ENCODE data around the gene MSX2. TPM values are rescaled to one million over a fixed set of nuclear protein-coding genes. Genes with fewer than 3 reads are reported as not detected.

The MSX2 gene
- total RNA-seq, 4 donors from 2014 or later = 0.95 to 2.1 (median 1.1) TPM

DNA sequence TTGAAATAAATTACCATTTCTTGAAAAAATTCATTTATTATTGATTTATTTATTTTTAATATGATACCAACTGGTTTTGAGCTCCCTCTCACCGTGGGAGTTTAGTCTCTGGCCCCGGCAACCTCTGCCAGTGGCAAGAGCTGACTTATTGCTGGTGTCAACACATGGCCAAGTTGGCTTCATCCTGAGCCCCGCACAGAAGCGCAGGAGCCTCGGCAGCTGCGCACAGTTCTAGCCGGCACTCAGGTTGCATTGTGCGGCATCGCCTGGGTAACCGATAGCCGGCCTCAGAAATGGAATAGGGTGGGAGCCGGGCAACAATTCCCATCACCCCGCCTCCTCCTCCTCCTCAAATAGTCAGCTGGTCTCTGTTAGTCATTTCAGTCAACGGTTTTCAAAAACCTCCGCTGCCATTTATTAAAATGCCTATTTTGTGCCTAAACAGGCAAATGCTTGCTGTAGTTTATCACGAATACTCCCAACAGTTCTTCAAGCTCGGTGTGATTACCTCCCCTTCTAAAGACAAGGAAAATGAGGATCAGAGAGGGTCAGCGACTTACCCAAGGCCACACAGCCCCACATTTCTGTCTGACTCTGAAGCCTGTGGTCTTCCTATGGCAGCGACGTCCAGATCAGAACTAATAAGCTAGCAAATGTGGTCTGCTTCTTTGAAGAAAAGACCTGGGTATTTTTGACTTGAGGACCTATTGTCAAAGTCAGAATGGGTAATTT, 15.7 kb upstream of the MSX2 start:
- TF ChIP-seq POLR2A (IDR thresholded peaks at IDR 0.05) = no peak

DNA sequence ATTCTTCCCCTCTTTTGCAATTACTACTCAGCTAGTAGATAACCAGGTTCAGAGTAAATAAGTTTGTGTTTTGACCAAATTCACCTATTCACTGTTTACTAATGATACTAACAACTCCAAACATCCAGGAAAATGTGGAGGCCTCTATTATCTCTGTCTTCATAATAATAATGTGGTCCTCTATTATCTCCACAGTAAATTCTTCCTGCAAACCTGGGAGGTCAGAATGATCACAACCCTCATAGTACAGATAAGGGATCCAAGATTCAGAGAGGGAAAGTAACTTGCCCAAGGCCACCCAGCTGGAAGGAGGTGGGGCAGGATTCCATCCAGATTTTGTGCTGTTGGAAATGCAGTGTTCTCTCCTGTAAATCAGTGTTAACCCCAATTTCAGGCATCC, 9.6 kb upstream of the MSX2 start:
- TF ChIP-seq, protein P1, sequence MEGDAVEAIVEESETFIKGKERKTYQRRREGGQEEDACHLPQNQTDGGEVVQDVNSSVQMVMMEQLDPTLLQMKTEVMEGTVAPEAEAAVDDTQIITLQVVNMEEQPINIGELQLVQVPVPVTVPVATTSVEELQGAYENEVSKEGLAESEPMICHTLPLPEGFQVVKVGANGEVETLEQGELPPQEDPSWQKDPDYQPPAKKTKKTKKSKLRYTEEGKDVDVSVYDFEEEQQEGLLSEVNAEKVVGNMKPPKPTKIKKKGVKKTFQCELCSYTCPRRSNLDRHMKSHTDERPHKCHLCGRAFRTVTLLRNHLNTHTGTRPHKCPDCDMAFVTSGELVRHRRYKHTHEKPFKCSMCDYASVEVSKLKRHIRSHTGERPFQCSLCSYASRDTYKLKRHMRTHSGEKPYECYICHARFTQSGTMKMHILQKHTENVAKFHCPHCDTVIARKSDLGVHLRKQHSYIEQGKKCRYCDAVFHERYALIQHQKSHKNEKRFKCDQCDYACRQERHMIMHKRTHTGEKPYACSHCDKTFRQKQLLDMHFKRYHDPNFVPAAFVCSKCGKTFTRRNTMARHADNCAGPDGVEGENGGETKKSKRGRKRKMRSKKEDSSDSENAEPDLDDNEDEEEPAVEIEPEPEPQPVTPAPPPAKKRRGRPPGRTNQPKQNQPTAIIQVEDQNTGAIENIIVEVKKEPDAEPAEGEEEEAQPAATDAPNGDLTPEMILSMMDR (IDR thresholded peaks at IDR 0.05 in 4 of 5, conservative IDR thresholded peaks at IDR 0.05 in 1 of 5) = no peak
- TF ChIP-seq POLR2A (IDR thresholded peaks at IDR 0.05) = no peak
- peaks cover 26 to 50% (median 44%) of the 10 kb centered on the region in 3 donors for H3K27me3 ChIP-seq

More for the DNA sequence above, 15.7 kb upstream of the MSX2 start:
- intact Hi-C loops (cut with DNase I; ENCODE audit: low total_unique reads) (no loop called here), in situ Hi-C loops (cut with MboI; ENCODE audit: low sequenced_read_pairs in 4 of 4) (no loop called here)
- Histone ChIP-seq H3K27ac (no peak overlapping the region), H3K9me3 (no peaks in the 10 kb centered on the region), H3K36me3 (no peaks in the 10 kb centered on the region), H3K4me3 (no peak overlapping the region), H3K27me3 (peaks cover 21 to 33% (median 29%) of the 10 kb centered on the region in 3 donors), H3K4me1 (no peaks in the 10 kb centered on the region)
- no peak for DNase-seq
- no peak for ATAC-seq

DNA sequence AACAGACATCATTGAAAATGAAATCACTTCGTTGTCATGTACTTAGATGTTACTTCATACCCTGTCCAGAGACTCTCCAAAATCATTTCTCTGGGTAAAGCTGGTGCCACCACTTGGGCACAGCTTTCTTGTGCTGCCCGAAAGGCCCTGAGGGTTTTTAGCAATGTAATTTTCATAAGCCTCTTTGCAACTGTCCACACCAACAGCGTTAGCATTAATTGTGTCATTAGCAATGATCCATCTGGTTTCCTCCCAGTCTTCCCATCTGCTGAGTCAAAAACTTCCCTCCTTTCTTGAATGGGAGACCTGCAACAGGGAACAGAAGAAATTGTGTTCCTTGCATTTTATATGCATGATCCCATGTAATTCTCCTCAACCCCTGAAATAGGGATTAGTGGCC, 8.6 kb upstream of the MSX2 start:
- Histone ChIP-seq H3K4me3 (no peak overlapping the region), H3K27ac (no peak overlapping the region), H3K36me3 (no peaks in the 10 kb centered on the region), H3K4me1 (peaks cover 0 to 3% of the 10 kb centered on the region in 2 donors), H3K27me3 (peaks cover 28 to 51% (median 48%) of the 10 kb centered on the region in 3 donors), H3K9me3 (no peaks in the 10 kb centered on the region)
- DNase-seq (no peak), ATAC-seq (no peak)
- in situ Hi-C loops (cut with MboI; ENCODE audit: low sequenced_read_pairs in 4 of 4) (no loop called here), intact Hi-C loops (cut with DNase I; ENCODE audit: low total_unique reads) (no loop called here)
- TF ChIP-seq, protein P1 (IDR thresholded peaks at IDR 0.05 in 4 of 5, conservative IDR thresholded peaks at IDR 0.05 in 1 of 5) = no peak
- no peak for TF ChIP-seq POLR2A (IDR thresholded peaks at IDR 0.05)

More for the DNA sequence above, 9.6 kb upstream of the MSX2 start:
- H3K4me1 ChIP-seq = no peaks in the 10 kb centered on the region
- H3K36me3 ChIP-seq = no peaks in the 10 kb centered on the region
- no peak for DNase-seq
- ATAC-seq = no peak
- H3K9me3 ChIP-seq = no peaks in the 10 kb centered on the region
- no peak overlapping the region for H3K27ac ChIP-seq
- intact Hi-C loops (cut with DNase I; ENCODE audit: low total_unique reads) (no loop called here), in situ Hi-C loops (cut with MboI; ENCODE audit: low sequenced_read_pairs in 4 of 4) (no loop called here)
- no peak overlapping the region for H3K4me3 ChIP-seq

DNA sequence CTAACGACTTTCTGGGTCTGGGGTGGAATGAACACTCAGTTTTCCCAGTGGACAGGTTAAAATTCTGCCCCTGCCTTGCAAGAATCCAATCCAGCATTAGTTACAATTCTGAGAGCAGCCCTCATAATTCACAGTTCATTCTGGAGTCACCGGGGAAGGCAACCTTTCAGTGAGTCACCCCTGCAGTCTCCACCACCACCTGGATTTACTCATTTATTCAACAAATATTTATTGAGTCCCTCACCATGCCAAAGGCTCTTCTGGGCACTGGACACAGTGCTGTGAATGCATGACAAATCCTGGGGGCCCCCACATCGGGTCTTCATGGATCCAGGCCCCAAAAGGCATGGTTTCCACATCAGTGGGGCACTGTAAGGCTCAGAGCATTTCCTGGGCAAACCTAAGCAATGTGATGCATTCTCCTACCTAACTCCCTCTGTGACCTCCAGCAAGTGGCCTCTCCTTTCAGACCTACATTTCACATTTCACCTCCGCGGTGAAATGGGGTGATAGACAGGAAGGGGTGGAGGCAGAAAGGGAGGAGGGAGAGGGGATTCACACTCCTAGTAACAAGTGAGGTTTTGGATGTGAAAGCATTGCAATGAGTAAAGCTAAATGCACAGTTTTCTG, 6.4 kb upstream of the MSX2 start:
- no peak for ATAC-seq
- intact Hi-C loops (cut with DNase I; ENCODE audit: low total_unique reads) (no loop called here), in situ Hi-C loops (cut with MboI; ENCODE audit: low sequenced_read_pairs in 4 of 4) (no loop called here)
- H3K4me1 ChIP-seq = peaks cover 4 to 6% of the 10 kb centered on the region in 2 donors
- TF ChIP-seq, protein P1 (IDR thresholded peaks at IDR 0.05 in 4 of 5, conservative IDR thresholded peaks at IDR 0.05 in 1 of 5) = no peak
- TF ChIP-seq POLR2A (IDR thresholded peaks at IDR 0.05) = no peak
- H3K27me3 ChIP-seq = peaks cover 43 to 67% (median 63%) of the 10 kb centered on the region in 3 donors
- no peak overlapping the region for H3K4me3 ChIP-seq
- H3K9me3 ChIP-seq = no peaks in the 10 kb centered on the region
- H3K27ac ChIP-seq = no peak overlapping the region
- DNase-seq = no peak
- H3K36me3 ChIP-seq = no peaks in the 10 kb centered on the region

DNA sequence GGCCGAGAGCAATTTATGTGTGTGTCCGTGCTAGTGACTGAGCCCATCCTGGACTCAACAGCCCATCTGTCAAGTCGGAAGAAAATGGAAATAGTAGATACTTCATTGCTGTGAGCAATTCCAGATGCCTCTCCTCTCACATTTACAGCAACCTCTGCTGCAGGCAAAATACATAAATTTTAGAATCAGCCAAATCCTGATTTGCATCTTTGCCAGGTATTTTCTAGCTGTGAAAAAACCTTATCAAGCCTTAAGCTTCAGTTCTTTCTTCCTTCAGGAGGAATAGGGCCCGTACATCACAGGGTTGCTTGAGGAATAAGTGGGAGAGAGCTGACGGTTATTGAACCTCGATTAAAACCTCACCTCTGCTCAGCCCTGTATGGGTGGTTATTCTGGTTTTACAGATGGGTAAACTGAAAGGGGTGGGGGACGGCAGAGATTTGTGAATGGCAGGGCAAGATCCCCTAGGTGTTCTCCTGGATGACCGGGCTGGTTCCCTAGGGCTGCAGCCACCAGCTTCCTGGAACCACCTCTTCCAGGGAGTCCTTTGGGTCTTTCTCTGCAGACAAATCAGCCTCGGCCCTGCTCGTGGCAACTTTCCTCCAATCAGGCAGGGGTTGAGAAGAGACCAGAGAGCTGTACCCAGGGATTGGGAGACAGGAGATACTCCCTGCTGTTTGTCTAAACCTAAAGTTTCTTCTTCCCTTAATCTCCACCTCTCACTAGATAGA, 5.3 kb upstream of the MSX2 start:
- no peaks in the 10 kb centered on the region for H3K9me3 ChIP-seq
- ATAC-seq = no peak
- no peak overlapping the region for H3K27ac ChIP-seq
- DNase-seq = no peak
- H3K36me3 ChIP-seq = no peaks in the 10 kb centered on the region
- TF ChIP-seq POLR2A (IDR thresholded peaks at IDR 0.05) = no peak
- TF ChIP-seq, protein P1 (IDR thresholded peaks at IDR 0.05 in 4 of 5, conservative IDR thresholded peaks at IDR 0.05 in 1 of 5) = no peak
- in situ Hi-C loops (cut with MboI; ENCODE audit: low sequenced_read_pairs in 4 of 4) (no loop called here), intact Hi-C loops (cut with DNase I; ENCODE audit: low total_unique reads) (no loop called here)
- H3K4me1 ChIP-seq = peaks cover 4 to 11% of the 10 kb centered on the region in 2 donors
- H3K4me3 ChIP-seq = no peak overlapping the region
- peaks cover 51 to 69% (median 67%) of the 10 kb centered on the region in 3 donors for H3K27me3 ChIP-seq
